SK-N-SH (cell line): ENCODE measurements around the gene LDLRAD1. TPM values are rescaled to one million over a fixed set of nuclear protein-coding genes. Genes with fewer than 3 reads are reported as not detected.

Experiments used
- CTCF ChIA-PET: fragments of 300-600, 350-600 bp; formaldehyde crosslinking; extraction: SDS; loops from one replicate; lab custom pipeline; 2021; lab: Yijun Ruan, JAX
- POLR2A ChIA-PET: fragments of 350-600 bp; sonication (Branson Sonifier 250); formaldehyde crosslinking; extraction: SDS; loops from one replicate; lab custom pipeline; 2020; ENCODE audit warnings: antibody characterized with exemption, inconsistent platforms; lab: Yijun Ruan, JAX
- DNase-seq: peaks from one replicate; pipeline ENCODE4 v3.0.0; 2012
- H2AFZ ChIP-seq: fragments of 200-600 bp; sonication (generic); 2 replicates; pipeline ENCODE4 v1.8.1; 2016; ENCODE audit warnings: antibody characterized with exemption, mild to moderate bottlenecking, low read depth
- H3F3A ChIP-seq: fragments of 200-600 bp; sonication (generic); replicated peaks from 2 replicates; pipeline ENCODE3; 2016; ENCODE audit warnings: antibody characterized with exemption, mild to moderate bottlenecking; ENCODE audit not compliant: insufficient read depth
- H3K27ac ChIP-seq, 2 experiments: fragments of 200-500 bp in 1 of 2; fragments of 200-600 bp in 1 of 2; sonication (Bioruptor generic) in 1 of 2; sonication (generic), shearing (Covaris generic) in 1 of 2; 2 replicates each; pipeline versions ENCODE4 v1.5.1 to v1.6.1; 2014 to 2016; ENCODE audit warnings: low read depth in 2 of 2, inconsistent platforms in 1 of 2, low read length in 1 of 2, mild to moderate bottlenecking in 1 of 2, mixed read lengths in 1 of 2
- H3K27me3 ChIP-seq: fragments of 200-600 bp; sonication (generic), shearing (Covaris generic); 2 replicates; pipeline ENCODE4 v1.6.1; 2016; ENCODE audit warnings: mixed run types; ENCODE audit not compliant: insufficient read depth
- H3K36me3 ChIP-seq, 2 experiments: fragments of 200-500 bp in 1 of 2; fragments of 200-600 bp in 1 of 2; sonication (Bioruptor generic) in 1 of 2; sonication (generic) in 1 of 2; replicated peaks in 1 of 2; 2 replicates each; pipeline versions ENCODE3 to v1.5.1; 2014 to 2016; ENCODE audit warnings: low read length in 1 of 2, mild to moderate bottlenecking in 1 of 2; ENCODE audit not compliant: insufficient read depth in 2 of 2, control insufficient read depth in 1 of 2
- H3K4me1 ChIP-seq, 2 experiments: fragments of 200-500 bp in 1 of 2; fragments of 200-600 bp in 1 of 2; sonication (Bioruptor generic) in 1 of 2; sonication (generic), shearing (Covaris generic) in 1 of 2; 2 replicates each; pipeline versions ENCODE4 v1.5.1 to v1.6.1; 2014 to 2016; ENCODE audit warnings: low read depth in 1 of 2, low read length in 1 of 2, mixed run types in 1 of 2; ENCODE audit not compliant: insufficient read depth in 2 of 2, control insufficient read depth in 1 of 2
- H3K4me2 ChIP-seq: fragments of 200-600 bp; sonication (generic), shearing (Covaris generic); 2 replicates; pipeline ENCODE4 v1.6.1; 2017; ENCODE audit warnings: mixed run types
- H3K4me3 ChIP-seq, 2 experiments: fragments of 200-500 bp in 1 of 2; fragments of 200-600 bp in 1 of 2; sonication (Bioruptor generic) in 1 of 2; sonication (generic), shearing (Covaris generic) in 1 of 2; 2 replicates each; pipeline versions ENCODE4 v1.5.1 to v1.8.1; 2014 to 2016; ENCODE audit warnings: low read depth in 2 of 2, inconsistent platforms in 1 of 2, low read length in 1 of 2, mild to moderate bottlenecking in 1 of 2, mixed read lengths in 1 of 2, moderate library complexity in 1 of 2
- H3K79me2 ChIP-seq: fragments of 200-600 bp; sonication (generic); 2 replicates; pipeline ENCODE4 v1.8.1; 2017; ENCODE audit warnings: mild to moderate bottlenecking; ENCODE audit not compliant: insufficient read depth
- H3K9ac ChIP-seq: fragments of 200-600 bp; sonication (generic); 2 replicates; pipeline ENCODE4 v1.6.1; 2017; ENCODE audit warnings: mixed run types
- H3K9me2 ChIP-seq: fragments of 200-600 bp; sonication (generic); 2 replicates; pipeline ENCODE4 v1.6.1; 2017; ENCODE audit warnings: mixed run types
- H3K9me3 ChIP-seq: fragments of 200-600 bp; sonication (generic); 2 replicates; pipeline ENCODE4 v1.6.1; 2017; ENCODE audit warnings: mixed run types, mild to moderate bottlenecking, moderate library complexity
- H4K20me1 ChIP-seq: fragments of 200-600 bp; sonication (generic); 2 replicates; pipeline ENCODE4 v1.6.1; 2017; ENCODE audit warnings: mild to moderate bottlenecking, mixed run types; ENCODE audit not compliant: insufficient read depth
- CTCF ChIP-seq: fragments of 200-600 bp; sonication (generic); IDR thresholded peaks from 2 replicates; pipeline ENCODE4 v1.6.1; 2017; ENCODE audit warnings: antibody characterized with exemption, mild to moderate bottlenecking, moderate library complexity
- ELF1 ChIP-seq: IDR thresholded peaks from 2 replicates; pipeline ENCODE4 v1.4.0; 2012
- EP300 ChIP-seq, 2 experiments: IDR thresholded peaks; 2 replicates each; pipeline versions ENCODE4 v1.4.0 to v1.6.1; 2012; ENCODE audit warnings: borderline replicate concordance in 1 of 2, low read depth in 1 of 2, low read length in 1 of 2
- EZH2phosphoT487 ChIP-seq: fragments of 200-600 bp; sonication (generic); IDR thresholded peaks from 2 replicates; pipeline ENCODE4 v1.6.1; 2017; ENCODE audit warnings: low read depth, mixed run types, mild to moderate bottlenecking, antibody characterized with exemption, moderate library complexity, borderline replicate concordance
- FOSL2 ChIP-seq: IDR thresholded peaks from 2 replicates; pipeline ENCODE4 v1.4.0; 2012; ENCODE audit warnings: low read depth, mild to moderate bottlenecking, moderate library complexity, borderline replicate concordance
- JUND ChIP-seq: IDR thresholded peaks from 2 replicates; pipeline ENCODE4 v1.4.0; 2012
- MAX ChIP-seq: IDR thresholded peaks from 2 replicates; pipeline ENCODE4 v1.4.0; 2012; ENCODE audit warnings: low read depth
- MEF2A ChIP-seq: IDR thresholded peaks from 2 replicates; pipeline ENCODE4 v1.4.0; 2012; ENCODE audit warnings: low read depth, borderline replicate concordance
- MXI1 ChIP-seq: IDR thresholded peaks from 2 replicates; pipeline ENCODE4 v1.6.1; 2012; ENCODE audit warnings: mild to moderate bottlenecking, low read depth, low read length, improper control_type of control experiment
- NFIC ChIP-seq: IDR thresholded peaks from 2 replicates; pipeline ENCODE4 v1.4.0; 2012; ENCODE audit warnings: borderline replicate concordance
- POLR2AphosphoS5 ChIP-seq: IDR thresholded peaks from 2 replicates; pipeline ENCODE4 v1.6.1; 2012; ENCODE audit warnings: low read depth, low read length
- RCOR1 ChIP-seq: fragments of 150-350 bp; IDR thresholded peaks from 2 replicates; pipeline ENCODE4 v1.6.1; 2017; ENCODE audit warnings: antibody characterized with exemption, low read length
- RFX5 ChIP-seq: IDR thresholded peaks from 2 replicates; pipeline ENCODE4 v1.6.1; 2012; ENCODE audit warnings: mild to moderate bottlenecking, improper control_type of control experiment, low read length
- SIN3A ChIP-seq: IDR thresholded peaks from 2 replicates; pipeline ENCODE4 v1.6.1; 2012; ENCODE audit warnings: low read depth, mild to moderate bottlenecking, low read length, moderate library complexity, borderline replicate concordance
- TEAD4 ChIP-seq: IDR thresholded peaks from 2 replicates; pipeline ENCODE4 v1.4.0; 2012; ENCODE audit warnings: mild to moderate bottlenecking, borderline replicate concordance; ENCODE audit not compliant: insufficient read depth
- WGBS: methylation state at CpG from one replicate; pipeline ENCODE4 v1.1.6; 2017; ENCODE audit warnings: low lambda C conversion rate; 5-methylcytosine and 5-hydroxymethylcytosine counted together
- polyA plus RNA-seq, 3 experiments: library from polyadenylated mRNA; depleted of rRNA; stranded (reverse); fragments of >200 nt; gene quantifications; 2 replicates each; pipeline ENCODE4 v1.2.3, GENCODE V29; 2012
- TF ChIP-seq, protein P1 (sequence below): IDR thresholded peaks from 2 replicates; pipeline ENCODE4 v1.4.0; 2012; ENCODE audit warnings: low read depth, borderline replicate concordance

LDLRAD1 gene
- polyA plus RNA-seq, 1 of the 3 experiments (the other 2 are of a cell fraction): not detected

DNA sequence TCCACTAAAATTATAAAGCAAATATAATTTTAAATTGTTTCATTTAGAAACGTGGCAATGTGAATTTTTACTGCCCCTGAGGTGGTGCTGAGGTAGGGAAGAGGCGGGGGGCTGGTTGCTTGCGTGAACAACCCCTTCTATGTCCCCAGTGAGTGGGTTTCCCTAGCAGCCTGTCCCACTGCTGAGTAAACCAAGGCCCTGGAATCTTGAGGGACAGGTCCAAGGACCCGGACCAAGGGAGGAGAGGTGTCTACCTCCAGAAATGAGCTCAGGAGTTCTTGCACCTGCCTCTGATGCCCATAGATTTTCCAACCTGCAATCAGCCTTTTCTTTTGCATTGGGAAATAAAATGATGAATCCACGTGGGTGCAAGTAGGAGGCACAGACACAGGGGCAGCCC is 649 bp upstream of the LDLRAD1 start (continued):
- TF ChIP-seq POLR2AphosphoS5: no peak

GRCh38 chr1:54016343-54017282 is 1.4 kb downstream of the LDLRAD1 start:
- peak; percentile 17 for DNase-seq
- POLR2A ChIA-PET: no interaction called here
- TF ChIP-seq CTCF: no peak
- no peak for TF ChIP-seq EZH2phosphoT487
- TF ChIP-seq, protein P1, sequence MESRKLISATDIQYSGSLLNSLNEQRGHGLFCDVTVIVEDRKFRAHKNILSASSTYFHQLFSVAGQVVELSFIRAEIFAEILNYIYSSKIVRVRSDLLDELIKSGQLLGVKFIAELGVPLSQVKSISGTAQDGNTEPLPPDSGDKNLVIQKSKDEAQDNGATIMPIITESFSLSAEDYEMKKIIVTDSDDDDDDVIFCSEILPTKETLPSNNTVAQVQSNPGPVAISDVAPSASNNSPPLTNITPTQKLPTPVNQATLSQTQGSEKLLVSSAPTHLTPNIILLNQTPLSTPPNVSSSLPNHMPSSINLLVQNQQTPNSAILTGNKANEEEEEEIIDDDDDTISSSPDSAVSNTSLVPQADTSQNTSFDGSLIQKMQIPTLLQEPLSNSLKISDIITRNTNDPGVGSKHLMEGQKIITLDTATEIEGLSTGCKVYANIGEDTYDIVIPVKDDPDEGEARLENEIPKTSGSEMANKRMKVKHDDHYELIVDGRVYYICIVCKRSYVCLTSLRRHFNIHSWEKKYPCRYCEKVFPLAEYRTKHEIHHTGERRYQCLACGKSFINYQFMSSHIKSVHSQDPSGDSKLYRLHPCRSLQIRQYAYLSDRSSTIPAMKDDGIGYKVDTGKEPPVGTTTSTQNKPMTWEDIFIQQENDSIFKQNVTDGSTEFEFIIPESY: no peak
- no peak for TF ChIP-seq TEAD4
- no peak for TF ChIP-seq FOSL2
- TF ChIP-seq EP300 (IDR thresholded peaks at IDR 0.05; ENCODE audit: borderline replicate concordance in 1 of 2, low read depth in 1 of 2, low read length in 1 of 2): no peak
- no peak for TF ChIP-seq RCOR1
- TF ChIP-seq JUND: no peak
- TF ChIP-seq MXI1: no peak
- TF ChIP-seq SIN3A: no peak
- TF ChIP-seq ELF1: no peak
- no peak for TF ChIP-seq NFIC
- no peak for TF ChIP-seq RFX5
- TF ChIP-seq MAX: no peak
- TF ChIP-seq MEF2A: no peak
- TF ChIP-seq, all 33 proteins: peak for 0

More at GRCh38 chr1:54016343-54017282, 1.4 kb downstream of the LDLRAD1 start:
- peaks cover 0 to 3% of the 10 kb centered on the region in 2 experiments; a peak in 1 of 4 replicates for H3K4me1 ChIP-seq
- no peak overlapping the region for H3K9ac ChIP-seq
- H3K9me2 ChIP-seq: no peaks in the 10 kb centered on the region
- peaks cover 12% of the 10 kb centered on the region; the same call in 1 of the 2 replicates for H3K27me3 ChIP-seq
- H3K79me2 ChIP-seq: no peaks in the 10 kb centered on the region
- H3K36me3 ChIP-seq: no peaks in the 10 kb centered on the region
- H4K20me1 ChIP-seq: no peaks in the 10 kb centered on the region
- WGBS: 60% methylated on average over 6 of the region's 8 CpGs
- no peak overlapping the region for H3K4me2 ChIP-seq
- H3K9me3 ChIP-seq: no peaks in the 10 kb centered on the region
- H3K27ac ChIP-seq: no peak overlapping the region
- CTCF ChIA-PET: interaction anchor here (0.7 to 1.1 kb wide), 3 partner anchors 13 to 34 kb away, joined by 3 read pairs; no protein-coding TSS in a partner anchor
- no peak overlapping the region for H3K4me3 ChIP-seq
- no peak overlapping the region for H2AFZ ChIP-seq
- no peaks in the 10 kb centered on the region for H3F3A ChIP-seq
